HEK293 (cell line): ENCODE results near the gene TXNRD2.
"Not testable (repeated sequence)": the region's sequence is repeated elsewhere in the genome, so short reads cannot be mapped to it uniquely, and the experiment has no call there.

Experiments
- CTCF ChIA-PET: fragments of 350-600 bp; formaldehyde crosslinking; extraction: SDS; loops from one replicate; lab custom pipeline; 2021; ENCODE audit warnings: antibody characterized with exemption; lab: Yijun Ruan, JAX
- POLR2A ChIA-PET: fragments of 300-600 bp; formaldehyde crosslinking; extraction: SDS; loops from one replicate; lab custom pipeline; 2020; ENCODE audit warnings: antibody characterized with exemption, inconsistent platforms; lab: Yijun Ruan, JAX
- H3K27ac ChIP-seq: fragments of 200-500 bp; sonication (Bioruptor generic); 2 replicates; pipeline ENCODE4 v1.5.1; 2014; ENCODE audit warnings: low read depth, low read length, control low read depth, inconsistent platforms; ENCODE audit errors: extremely low read depth
- H3K36me3 ChIP-seq, 2 experiments: fragments of 200-500 bp in 1 of 2; sonication (Bioruptor generic) in 1 of 2; 1 replicate in 1 of 2; 2 replicates in 1 of 2; pipeline ENCODE4 v1.5.1; 2014 to 2017; ENCODE audit warnings: inconsistent platforms in 2 of 2, low read length in 2 of 2; ENCODE audit not compliant: control insufficient read depth in 2 of 2, insufficient read depth in 1 of 2
- H3K4me1 ChIP-seq: fragments of 200-500 bp; sonication (Bioruptor generic); 2 replicates; pipeline ENCODE4 v1.5.1; 2014; ENCODE audit warnings: mild to moderate bottlenecking, low read length, inconsistent platforms; ENCODE audit not compliant: control insufficient read depth, insufficient read depth
- H3K4me3 ChIP-seq: 2 replicates; pipeline ENCODE4 v1.5.1; 2011; ENCODE audit warnings: low read depth, mild to moderate bottlenecking, control low read depth, low read length, moderate library complexity
- H3K9me3 ChIP-seq: fragments of 200-500 bp; sonication (Bioruptor generic); 2 replicates; pipeline ENCODE4 v1.5.1; 2014; ENCODE audit warnings: low read depth, low read length, inconsistent platforms; ENCODE audit not compliant: control insufficient read depth, insufficient read depth
- HOXC10 ChIP-seq: sonication (generic); formaldehyde crosslinking; IDR thresholded peaks from 2 replicates; pipeline ENCODE4 v1.8.1; 2023; ENCODE audit warnings: mild to moderate bottlenecking, missing genetic modification reagents
- KLF16 ChIP-seq: fragments of 450-650 bp; formaldehyde crosslinking; IDR thresholded peaks from 2 replicates; pipeline ENCODE4 v1.5.1; 2017; ENCODE audit warnings: missing biosample characterization, missing genetic modification characterization
- PRDM6 ChIP-seq: fragments of 450-650 bp; formaldehyde crosslinking; IDR thresholded peaks from 2 replicates; pipeline ENCODE4 v1.5.1; 2017; ENCODE audit warnings: missing biosample characterization, missing genetic modification characterization
- SETDB1 ChIP-seq: IDR thresholded peaks from one replicate; pipeline ENCODE4 v1.6.1; 2017; ENCODE audit warnings: mild to moderate bottlenecking, low read length, moderate library complexity, mixed read lengths; ENCODE audit not compliant: insufficient read length
- TCF7L2 ChIP-seq: IDR thresholded peaks from 2 replicates; pipeline ENCODE4 v1.6.1; 2011; ENCODE audit warnings: low read depth, mild to moderate bottlenecking, inconsistent platforms, low read length, moderate library complexity, borderline replicate concordance
- WT1 ChIP-seq: fragments of 450-650 bp; formaldehyde crosslinking; IDR thresholded peaks from 2 replicates; pipeline ENCODE4 v1.5.1; 2016; ENCODE audit warnings: missing biosample characterization, missing genetic modification characterization
- ZBTB6 ChIP-seq: fragments of 450-650 bp; formaldehyde crosslinking; IDR thresholded peaks from 2 replicates; pipeline ENCODE4 v1.5.1; 2017; ENCODE audit warnings: missing biosample characterization, missing genetic modification characterization
- ZNF248 ChIP-seq: fragments of 450-650 bp; formaldehyde crosslinking; IDR thresholded peaks from 2 replicates; pipeline ENCODE4 v1.5.1; 2017; ENCODE audit warnings: missing biosample characterization, missing genetic modification characterization
- ZNF324 ChIP-seq: fragments of 450-650 bp; formaldehyde crosslinking; IDR thresholded peaks from 2 replicates; pipeline ENCODE4 v1.5.1; 2016; ENCODE audit warnings: missing biosample characterization, missing genetic modification characterization
- ZNF37A ChIP-seq: fragments of 450-650 bp; IDR thresholded peaks from 2 replicates; pipeline ENCODE4 v1.5.1; 2018; ENCODE audit warnings: missing biosample characterization, missing genetic modification characterization
- ZNF548 ChIP-seq: fragments of 450-650 bp; formaldehyde crosslinking; IDR thresholded peaks from 2 replicates; pipeline ENCODE4 v1.5.1; 2016; ENCODE audit warnings: missing biosample characterization, missing genetic modification characterization
- ZNF677 ChIP-seq: fragments of 450-650 bp; IDR thresholded peaks from 2 replicates; pipeline ENCODE4 v1.5.0; 2018; ENCODE audit warnings: missing biosample characterization, mild to moderate bottlenecking, missing genetic modification characterization, moderate library complexity
- ZNF707 ChIP-seq: fragments of 450-650 bp; formaldehyde crosslinking; IDR thresholded peaks from 2 replicates; pipeline ENCODE4 v1.5.1; 2016; ENCODE audit warnings: missing biosample characterization, missing genetic modification characterization
- ZNF76 ChIP-seq: fragments of 450-650 bp; formaldehyde crosslinking; IDR thresholded peaks from 2 replicates; pipeline ENCODE4; 2016; ENCODE audit warnings: low read depth, missing biosample characterization, missing genetic modification characterization, borderline replicate concordance
- TF ChIP-seq, protein P1 (sequence below): IDR thresholded peaks from 2 replicates; pipeline ENCODE4 v1.6.1; 2011; ENCODE audit warnings: mild to moderate bottlenecking, low read depth, low read length, borderline replicate concordance

Gene TXNRD2

GRCh38 chr22:19937616-19938473, 3.8 kb downstream of the TXNRD2 start:
- H3K4me3 ChIP-seq, result no peak overlapping the region
- TF ChIP-seq ZNF707 (tag by site-specific recombination), result 0 out of 2 replicates have a peak, but pooled peaks have one; percentile 50
- TF ChIP-seq ZNF248, result no peak
- CTCF ChIA-PET, result interaction anchor here (0.6 to 2.1 kb wide), 5 partner anchors 10 to 207 kb away, joined by 3 to 7 read pairs (median 5); no protein-coding TSS in a partner anchor
- peaks cover 0 to 3% of the 10 kb centered on the region in 2 experiments; a peak in 1 of 3 replicates for H3K36me3 ChIP-seq
- POLR2A ChIA-PET, result no interaction called here
- H3K4me1 ChIP-seq, result 0 out of 2 replicates have a peak, but pooled peaks cover 1% of the 10 kb centered on the region
- no peak overlapping the region for H3K27ac ChIP-seq
- H3K9me3 ChIP-seq, result no peaks in the 10 kb centered on the region

DNA sequence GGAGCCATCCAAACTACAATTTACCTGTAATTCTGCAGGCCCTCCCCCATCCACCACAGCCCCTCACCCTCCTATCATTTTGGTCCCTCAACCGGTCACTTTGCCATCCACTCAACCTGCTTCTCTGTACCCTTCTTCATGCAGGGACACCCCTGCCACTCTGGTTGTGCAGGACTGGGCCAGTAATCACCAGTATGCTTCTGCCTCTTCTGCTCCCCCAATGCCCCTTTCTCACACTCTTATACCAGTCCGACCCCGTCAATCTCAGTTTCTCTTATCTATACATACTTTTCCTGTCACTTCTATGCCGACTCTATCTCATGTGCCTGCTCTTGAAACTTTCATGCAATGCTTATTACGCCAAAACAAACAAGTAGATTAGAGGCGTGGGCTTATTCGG, 5.1 kb downstream of the TXNRD2 start:
- no peaks in the 10 kb centered on the region for H3K9me3 ChIP-seq
- POLR2A ChIA-PET, result no interaction called here
- TF ChIP-seq, protein P1, sequence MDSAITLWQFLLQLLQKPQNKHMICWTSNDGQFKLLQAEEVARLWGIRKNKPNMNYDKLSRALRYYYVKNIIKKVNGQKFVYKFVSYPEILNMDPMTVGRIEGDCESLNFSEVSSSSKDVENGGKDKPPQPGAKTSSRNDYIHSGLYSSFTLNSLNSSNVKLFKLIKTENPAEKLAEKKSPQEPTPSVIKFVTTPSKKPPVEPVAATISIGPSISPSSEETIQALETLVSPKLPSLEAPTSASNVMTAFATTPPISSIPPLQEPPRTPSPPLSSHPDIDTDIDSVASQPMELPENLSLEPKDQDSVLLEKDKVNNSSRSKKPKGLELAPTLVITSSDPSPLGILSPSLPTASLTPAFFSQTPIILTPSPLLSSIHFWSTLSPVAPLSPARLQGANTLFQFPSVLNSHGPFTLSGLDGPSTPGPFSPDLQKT, result no peak
- TF ChIP-seq ZNF324 (no peak), ZNF76 (tag by site-specific recombination) (no peak), ZNF37A (tag by site-specific recombination) (no peak), ZNF677 (tag by site-specific recombination) (no peak)
- TF ChIP-seq, all 188 proteins: peak for 0
- Histone ChIP-seq H3K4me3 (no peak overlapping the region), H3K4me1 (no peaks in the 10 kb centered on the region), H3K36me3 (peaks cover 0 to 3% of the 10 kb centered on the region in 2 experiments; a peak in 1 of 3 replicates), H3K27ac (no peak overlapping the region)
- CTCF ChIA-PET, result interaction anchor here (2.1 kb wide), 1 partner anchor 206 kb away, joined by 5 read pairs; no protein-coding TSS in a partner anchor

DNA sequence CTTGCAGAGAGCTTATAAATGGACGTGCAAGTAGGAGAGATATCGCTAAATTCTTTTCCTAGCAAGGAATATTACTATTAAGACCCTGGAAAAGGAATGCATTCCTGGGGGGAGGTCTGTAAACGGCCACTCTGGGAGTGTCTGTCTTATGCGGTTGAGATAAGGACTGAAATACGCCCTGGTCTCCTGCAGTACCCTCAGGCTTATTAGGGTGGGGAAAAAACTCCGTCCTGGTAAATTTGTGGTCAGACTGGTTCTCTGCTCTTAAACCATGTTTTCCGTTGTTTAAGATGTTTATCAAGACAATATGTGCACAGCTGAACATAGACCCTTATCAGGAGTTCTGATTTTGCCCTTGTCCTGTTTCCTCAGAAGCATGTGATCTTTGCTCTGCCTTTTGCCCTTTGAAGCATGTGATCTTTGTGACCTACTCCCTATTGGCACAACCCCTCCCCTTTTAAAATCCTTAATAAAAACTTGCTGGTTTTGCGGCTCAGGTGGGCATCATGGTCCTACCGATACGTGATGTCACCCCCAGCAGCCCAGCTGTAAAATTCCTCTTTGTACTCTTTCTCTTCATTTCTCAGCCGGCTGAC, 6.4 kb downstream of the TXNRD2 start:
- H3K27ac ChIP-seq, H3K9me3 ChIP-seq, POLR2A ChIA-PET, H3K36me3 ChIP-seq, H3K4me3 ChIP-seq, H3K4me1 ChIP-seq: not testable (repeated sequence)
- TF ChIP-seq SETDB1, result peak; percentile 67
- CTCF ChIA-PET, result interaction anchor here (2.3 kb wide), 1 partner anchor 204 kb away, joined by 7 read pairs; no protein-coding TSS in a partner anchor

DNA sequence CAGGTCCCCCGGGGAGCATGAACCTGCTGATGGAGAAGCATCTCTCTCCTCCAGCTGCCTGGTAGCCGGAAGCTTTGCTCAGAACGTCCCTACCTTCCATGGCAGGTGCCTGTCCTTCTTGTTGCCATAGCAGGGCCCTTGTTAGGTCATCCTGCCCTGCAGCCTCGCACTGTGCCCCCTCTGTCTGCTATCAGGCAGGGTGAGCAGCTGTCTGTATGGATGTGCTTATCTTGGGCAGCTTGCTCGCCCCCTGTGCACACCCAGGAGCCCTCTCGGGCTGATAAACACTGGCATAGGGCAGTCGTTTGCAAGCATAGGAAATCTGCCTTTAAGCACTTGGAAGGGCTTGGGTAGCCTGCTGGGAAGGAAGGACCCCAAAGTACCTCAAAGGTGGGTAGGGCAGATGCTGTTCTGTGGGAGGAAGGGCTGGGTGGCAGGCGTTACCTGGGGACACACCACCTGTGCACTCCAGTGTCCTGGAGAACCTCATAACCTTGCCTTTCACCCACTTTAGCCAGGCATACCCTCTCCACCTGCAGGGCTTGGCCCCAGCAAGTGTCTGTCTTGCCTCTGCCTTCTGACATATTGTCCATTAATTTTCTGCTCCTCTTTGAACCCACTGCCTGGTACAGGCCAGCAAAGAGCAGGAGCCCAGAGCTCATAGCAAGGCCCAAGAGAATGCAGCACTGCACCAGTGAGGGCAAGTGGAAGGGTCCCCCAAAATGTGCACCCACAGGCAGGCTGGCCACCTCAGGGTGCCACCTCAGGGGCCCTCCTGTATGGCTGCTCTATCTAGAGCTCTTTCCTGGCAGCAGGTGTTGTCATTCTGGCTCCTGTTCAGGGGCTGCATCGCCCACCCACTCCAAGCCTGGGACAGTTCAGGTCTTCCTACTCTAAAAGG, 8.0 kb downstream of the TXNRD2 start:
- ChIA-PET CTCF (interaction anchor here (0.5 to 2.3 kb wide), 3 partner anchors 32 to 216 kb away, joined by 3 to 7 read pairs (median 4); no protein-coding TSS in a partner anchor), POLR2A (no interaction called here)
- no peaks in the 10 kb centered on the region for H3K9me3 ChIP-seq
- no peaks in the 10 kb centered on the region for H3K4me1 ChIP-seq
- H3K4me3 ChIP-seq, result no peak overlapping the region
- TF ChIP-seq KLF16 (tag by site-specific recombination), result no peak
- no peak for TF ChIP-seq TCF7L2
- TF ChIP-seq WT1, result no peak
- no peak for TF ChIP-seq PRDM6
- no peak for TF ChIP-seq HOXC10 (CRISPR knock-in tag)
- TF ChIP-seq ZBTB6 (tag by site-specific recombination), result no peak
- TF ChIP-seq ZNF548, result no peak
- peaks cover 0 to 6% of the 10 kb centered on the region in 2 experiments; a peak in 1 of 3 replicates for H3K36me3 ChIP-seq
- no peak overlapping the region for H3K27ac ChIP-seq
